ENCODE data around the gene UBAC2.

DNA sequence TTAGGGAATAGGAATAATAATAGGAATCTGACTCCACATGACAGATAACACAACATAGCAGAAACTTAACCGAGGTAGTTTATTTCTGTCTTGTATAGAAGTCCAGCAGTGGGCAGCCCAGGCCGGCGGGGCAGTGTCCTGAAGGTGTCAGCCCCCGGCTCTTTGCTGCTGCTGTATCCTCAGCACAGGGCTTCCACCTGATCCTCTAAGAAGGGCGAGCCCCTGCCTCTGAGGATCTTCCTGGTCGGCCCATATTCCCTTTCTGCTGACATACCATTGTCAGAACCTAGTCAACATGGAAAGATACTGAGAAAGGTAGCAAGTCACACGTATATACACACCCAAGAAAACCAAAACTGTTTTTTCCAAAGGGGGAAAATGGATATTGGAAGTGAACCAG lies 162.7 kb downstream of the UBAC2 start:
- TF ChIP-seq, protein P1, sequence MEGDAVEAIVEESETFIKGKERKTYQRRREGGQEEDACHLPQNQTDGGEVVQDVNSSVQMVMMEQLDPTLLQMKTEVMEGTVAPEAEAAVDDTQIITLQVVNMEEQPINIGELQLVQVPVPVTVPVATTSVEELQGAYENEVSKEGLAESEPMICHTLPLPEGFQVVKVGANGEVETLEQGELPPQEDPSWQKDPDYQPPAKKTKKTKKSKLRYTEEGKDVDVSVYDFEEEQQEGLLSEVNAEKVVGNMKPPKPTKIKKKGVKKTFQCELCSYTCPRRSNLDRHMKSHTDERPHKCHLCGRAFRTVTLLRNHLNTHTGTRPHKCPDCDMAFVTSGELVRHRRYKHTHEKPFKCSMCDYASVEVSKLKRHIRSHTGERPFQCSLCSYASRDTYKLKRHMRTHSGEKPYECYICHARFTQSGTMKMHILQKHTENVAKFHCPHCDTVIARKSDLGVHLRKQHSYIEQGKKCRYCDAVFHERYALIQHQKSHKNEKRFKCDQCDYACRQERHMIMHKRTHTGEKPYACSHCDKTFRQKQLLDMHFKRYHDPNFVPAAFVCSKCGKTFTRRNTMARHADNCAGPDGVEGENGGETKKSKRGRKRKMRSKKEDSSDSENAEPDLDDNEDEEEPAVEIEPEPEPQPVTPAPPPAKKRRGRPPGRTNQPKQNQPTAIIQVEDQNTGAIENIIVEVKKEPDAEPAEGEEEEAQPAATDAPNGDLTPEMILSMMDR (IDR thresholded peaks at IDR 0.05; ENCODE audit: extremely low read depth in 1 of 2, insufficient read depth in 1 of 2, low read depth in 1 of 2, low read length in 2 of 2) = no peak
- no peak for TF ChIP-seq EZH2 (IDR thresholded peaks at IDR 0.05; ENCODE audit: borderline replicate concordance, low read depth, low read length, severe bottlenecking)
- TF ChIP-seq POLR2A (IDR thresholded peaks at IDR 0.05; ENCODE audit: low read depth, low read length) = no peak
